GM18511 (cell line): ENCODE results near the gene PRKACB.

ENCODE experiments used
- ATAC-seq: cut with Tn5 transposase; IDR thresholded peaks from one replicate; pipeline ENCODE4 v1.9.1; 2021; ENCODE audit warnings: mild to moderate bottlenecking, moderate library complexity; ENCODE audit not compliant: unreplicated experiment

PRKACB gene

DNA sequence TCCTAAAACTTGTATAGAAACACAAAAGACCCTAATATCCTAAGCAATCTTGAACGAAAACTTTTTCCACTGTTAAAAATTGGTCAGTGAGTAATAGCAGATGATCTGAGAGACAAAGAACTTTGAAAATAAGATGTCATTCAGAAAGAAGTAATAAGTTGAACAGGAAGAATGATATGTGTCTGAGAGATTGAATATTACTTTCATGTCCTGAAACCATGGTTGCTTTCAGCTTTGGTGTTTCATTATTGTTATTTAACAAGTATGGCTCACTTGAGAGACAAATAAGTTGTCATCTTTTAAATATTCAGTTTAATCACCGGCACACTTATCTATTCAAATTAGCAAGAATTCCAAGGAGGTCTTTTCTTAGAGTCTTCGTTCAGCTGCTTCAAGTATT lies 11.4 kb downstream of the PRKACB start:
- no peak for ATAC-seq

GRCh38 chr1:84156210-84156621 lies 12.1 kb downstream of the PRKACB start:
- no peak for ATAC-seq

DNA sequence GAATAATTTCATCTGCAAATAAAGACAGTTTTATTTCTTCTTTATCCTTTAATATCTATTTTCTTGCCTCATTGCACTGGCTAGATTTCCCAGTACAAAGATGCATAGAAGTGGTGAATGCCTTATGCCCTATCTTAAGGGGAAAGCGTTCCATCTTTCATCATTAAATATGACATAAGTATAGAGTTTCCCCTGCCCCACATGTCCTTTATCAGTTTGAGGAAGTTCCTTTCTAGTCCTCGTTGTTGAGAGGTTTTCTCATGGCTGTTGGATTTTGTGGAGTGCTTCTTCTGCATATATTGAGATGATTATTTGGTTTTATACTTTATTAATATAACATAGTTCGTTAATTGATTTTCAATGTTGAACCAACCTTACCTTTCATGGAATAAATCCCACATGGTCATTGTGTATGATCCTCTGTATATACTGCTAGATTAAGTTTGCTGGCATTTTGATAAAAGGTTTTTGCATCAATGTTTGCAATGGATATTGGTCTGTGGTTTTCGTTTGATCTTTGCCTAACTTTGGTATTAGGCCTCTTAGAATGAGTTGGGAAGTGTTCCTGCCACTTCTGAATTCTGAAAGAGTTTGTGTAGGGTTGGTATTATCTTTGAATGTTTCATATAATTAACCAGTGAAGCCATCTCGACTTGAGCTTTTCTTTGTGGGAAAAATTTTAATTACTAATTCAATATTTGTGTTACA lies 15.6 kb downstream of the PRKACB start:
- ATAC-seq, result no peak

GRCh38 chr1:84162295-84162694 lies 18.2 kb downstream of the PRKACB start:
- no peak for ATAC-seq

DNA sequence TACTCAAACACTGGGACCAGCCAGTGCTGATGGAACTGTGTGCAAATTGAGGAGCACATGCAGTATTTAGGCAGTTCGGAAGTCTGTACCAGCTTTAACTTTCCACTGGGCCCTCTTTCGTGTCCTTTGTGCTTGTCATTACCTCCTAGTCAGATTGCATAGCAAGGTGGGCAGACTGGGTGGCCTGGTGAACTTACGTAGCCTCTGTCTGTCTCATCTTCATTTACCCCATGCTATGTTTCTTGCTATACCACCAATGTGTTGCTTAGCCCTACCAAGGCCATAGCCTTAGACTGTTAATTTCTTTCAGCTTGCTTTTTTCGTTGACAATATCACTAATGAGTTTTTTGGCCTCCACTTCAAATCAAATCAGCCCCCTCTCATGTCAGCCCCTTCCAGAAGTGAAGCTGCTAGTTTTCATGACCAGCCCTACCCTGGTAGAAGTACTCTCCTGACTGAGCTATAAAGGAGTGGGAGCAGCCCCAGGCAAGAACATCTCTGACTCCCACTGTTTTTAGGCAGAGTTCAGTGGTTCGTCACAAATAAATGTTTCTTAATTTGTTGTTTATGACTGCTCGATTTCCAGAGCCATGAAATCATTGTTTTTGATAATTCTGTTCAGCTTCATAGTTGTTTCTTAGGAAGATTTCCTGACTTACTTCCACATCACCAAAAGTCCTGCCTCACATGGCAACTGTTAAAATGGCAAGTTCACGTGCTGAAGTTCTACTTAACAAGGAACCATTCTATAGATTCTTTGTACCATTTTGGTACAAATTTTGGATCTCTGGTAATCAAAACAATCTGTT lies 19.3 kb downstream of the PRKACB start:
- no peak for ATAC-seq

GRCh38 chr1:84164161-84164560 lies 20.1 kb downstream of the PRKACB start:
- no peak for ATAC-seq

DNA sequence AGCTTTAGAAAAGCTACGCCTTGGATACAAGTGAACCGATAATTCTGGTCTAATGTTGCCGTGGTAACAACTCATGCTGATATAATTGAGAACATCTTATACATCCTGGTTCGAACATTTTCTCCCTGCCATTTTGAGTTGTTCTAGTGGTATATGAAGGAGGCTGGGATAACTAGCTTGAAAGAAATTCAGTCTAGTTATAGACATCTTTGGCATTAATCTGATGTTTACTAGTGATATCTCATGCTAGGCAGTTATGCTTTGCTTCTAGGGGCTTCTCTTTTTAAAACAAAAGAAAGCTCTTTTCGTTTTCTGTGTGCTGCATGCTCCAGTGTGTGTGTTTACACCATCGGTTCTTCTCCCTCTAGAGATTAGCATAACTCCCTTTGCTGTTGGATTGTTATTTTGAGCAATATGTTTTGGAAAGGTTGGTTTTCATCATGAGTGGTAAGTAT lies 20.5 kb downstream of the PRKACB start:
- ATAC-seq, result no peak

GRCh38 chr1:84165601-84166000 lies 21.5 kb downstream of the PRKACB start:
- ATAC-seq, result no peak

GRCh38 chr1:84166797-84167196 lies 22.7 kb downstream of the PRKACB start:
- peak; percentile 96 for ATAC-seq

DNA sequence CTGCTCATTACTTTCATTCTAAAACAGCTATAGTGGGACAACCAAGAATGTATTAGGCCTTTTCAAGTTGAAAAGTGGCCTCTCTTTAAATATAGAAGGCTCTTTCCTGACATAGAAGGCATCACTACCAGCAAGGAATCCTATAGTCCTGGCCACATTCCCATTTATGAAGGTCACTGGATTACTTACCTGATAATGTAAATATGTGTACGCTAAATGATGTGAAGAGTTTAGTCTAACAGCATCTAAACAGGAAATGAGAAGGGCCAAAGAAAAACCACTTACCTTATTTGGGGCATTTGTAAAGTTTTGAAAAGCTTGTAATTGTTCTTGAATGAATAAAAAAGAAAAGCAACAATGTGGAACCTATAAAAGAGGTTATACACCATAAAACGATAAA lies 24.7 kb downstream of the PRKACB start:
- no peak for ATAC-seq

DNA sequence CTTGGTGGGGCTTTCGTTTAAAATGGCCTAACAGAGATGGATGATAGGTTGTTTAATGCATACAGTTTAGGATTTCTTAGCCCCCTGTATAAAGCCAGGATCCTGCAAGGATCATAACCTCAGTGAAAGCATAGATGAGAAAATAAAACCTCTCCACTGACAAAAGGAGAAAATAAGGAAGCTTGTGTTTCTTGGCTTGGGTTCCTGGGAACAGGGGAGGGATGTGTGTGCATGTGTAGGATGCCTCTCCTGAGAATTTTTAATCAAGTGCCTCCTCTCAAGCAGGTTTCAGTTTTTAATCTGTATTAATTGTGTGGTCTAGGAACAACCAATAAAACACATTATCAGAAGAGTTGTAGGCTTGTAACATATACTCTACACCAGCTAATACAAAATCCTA lies 26.1 kb downstream of the PRKACB start:
- ATAC-seq, result no peak

DNA sequence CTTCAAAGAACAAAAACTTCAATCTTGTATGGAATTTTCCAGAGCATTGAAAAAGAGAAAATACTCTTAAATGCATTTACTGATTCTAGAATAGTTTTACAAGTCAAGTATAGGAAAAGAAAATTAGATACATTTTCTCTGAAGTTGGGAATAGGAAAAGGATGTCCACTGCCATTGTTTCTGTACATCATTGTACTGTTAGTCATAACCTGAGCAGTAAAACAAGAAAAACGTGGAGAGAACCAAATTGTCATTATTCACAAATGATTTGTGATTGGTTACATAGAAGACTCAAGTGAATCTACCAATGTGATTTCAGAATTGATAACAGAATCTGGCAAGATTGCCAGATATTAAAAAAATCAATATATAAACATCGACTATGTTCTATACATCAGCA lies 27.4 kb downstream of the PRKACB start:
- ATAC-seq, result no peak

DNA sequence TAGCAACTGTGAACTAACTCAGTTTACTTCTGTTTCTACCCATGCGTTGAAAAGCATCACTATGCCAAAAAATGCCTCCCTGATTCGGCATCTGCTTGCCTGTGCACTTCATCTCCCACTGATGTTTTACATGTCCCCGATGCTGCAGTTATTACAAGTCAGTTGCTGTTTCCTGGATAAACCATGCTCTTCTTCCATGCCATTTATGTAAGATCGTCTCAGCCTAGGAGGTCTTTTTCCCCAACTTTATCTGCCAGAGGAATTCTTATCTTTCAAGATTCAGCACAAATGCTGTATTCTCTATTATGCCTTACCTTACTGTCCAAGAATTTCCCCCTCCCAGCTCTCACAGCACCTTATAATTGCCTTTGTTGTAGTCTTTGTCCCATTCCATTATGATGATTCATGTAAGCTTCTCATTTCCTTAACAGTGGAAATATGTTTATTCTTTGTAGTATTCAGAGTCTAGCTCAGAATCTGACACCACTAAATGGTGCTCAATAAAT lies 30.0 kb downstream of the PRKACB start:
- no peak for ATAC-seq

DNA sequence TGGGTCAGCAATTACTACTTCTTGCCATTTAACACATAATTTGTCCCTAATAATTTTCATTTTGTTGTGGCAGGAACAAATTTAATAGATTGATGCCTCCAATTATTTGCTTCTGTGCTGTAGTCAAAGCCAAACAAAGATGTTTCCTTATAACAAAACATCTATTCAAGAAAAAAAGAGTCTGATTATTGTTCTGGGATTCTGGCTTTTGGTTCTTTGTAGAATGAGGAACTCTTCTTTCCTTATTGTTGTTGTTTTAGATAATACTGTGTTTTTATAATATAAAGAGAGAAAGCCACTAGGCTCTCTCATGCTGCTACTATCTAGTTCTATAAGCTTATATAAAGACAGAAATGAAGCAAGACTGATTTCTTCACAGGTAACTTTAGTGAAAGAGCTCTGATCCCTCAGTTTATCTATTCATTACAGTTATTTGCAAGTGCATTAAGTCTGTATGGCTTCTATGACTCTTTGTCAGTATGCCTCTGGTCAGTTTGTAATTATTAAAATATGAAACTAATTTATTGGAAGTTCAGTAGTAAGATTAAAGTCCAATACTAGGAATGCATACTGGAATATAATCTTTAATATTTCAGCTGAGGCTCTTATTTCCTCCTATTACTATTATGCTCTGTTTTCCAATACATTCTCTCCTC lies 37.4 kb downstream of the PRKACB start:
- ATAC-seq, result no peak

GRCh38 chr1:84190455-84190854 lies 46.4 kb downstream of the PRKACB start:
- no peak for ATAC-seq

GRCh38 chr1:84192681-84193080 lies 48.6 kb downstream of the PRKACB start:
- ATAC-seq, result no peak

GRCh38 chr1:84198832-84199231 lies 54.8 kb downstream of the PRKACB start:
- no peak for ATAC-seq

- no peak for ATAC-seq
These were observed 55.2 kb downstream of the PRKACB start for GRCh38 chr1:84199257-84199656.

DNA sequence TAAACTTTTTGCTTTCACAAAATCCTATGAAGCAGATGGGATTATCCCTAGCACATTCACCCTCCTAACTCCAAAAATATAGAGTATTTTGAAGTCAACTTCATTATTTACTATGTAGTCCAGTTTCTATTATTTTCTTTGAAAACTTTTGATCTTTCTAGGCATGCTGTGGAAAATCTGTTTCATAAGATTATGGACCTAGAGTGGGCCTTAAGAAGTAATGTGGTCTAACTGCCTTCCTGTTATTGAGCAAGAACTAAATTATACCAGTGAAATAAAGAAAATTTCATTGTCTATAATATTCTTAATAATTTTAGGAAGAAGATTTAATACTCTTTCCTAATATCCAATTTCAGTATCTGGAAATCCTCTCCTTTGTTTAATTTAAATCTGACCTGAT lies 58.1 kb downstream of the PRKACB start:
- no peak for ATAC-seq

DNA sequence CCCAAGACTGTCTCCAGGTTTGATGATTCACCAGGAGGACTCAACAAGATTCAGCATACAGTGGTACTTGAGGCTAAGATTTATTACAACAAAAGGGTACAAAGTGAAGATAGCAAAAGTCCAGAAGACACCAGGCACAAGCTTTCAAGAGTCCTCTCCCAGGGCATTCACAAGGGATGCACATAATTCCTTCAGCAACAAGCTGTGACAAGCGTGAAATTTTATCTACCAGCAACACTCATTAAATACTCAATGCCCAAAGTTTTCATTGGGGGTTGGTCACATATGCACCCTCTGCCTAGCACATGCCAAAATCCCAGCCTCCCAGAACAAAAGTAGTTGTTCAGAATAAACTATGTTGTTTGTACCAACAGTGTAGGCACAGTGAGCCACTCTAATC lies 62.3 kb downstream of the PRKACB start:
- no peak for ATAC-seq

- ATAC-seq, result no peak
These were observed 64.9 kb downstream of the PRKACB start for GRCh38 chr1:84208935-84209334.
